Kidney (tissue), 22 donors: Measurements from ENCODE around the gene EPB41L3. TPM values are rescaled to one million over a fixed set of nuclear protein-coding genes. Genes with fewer than 3 reads are reported as not detected.

Experiments
- DNase-seq, 5 donors: peaks; one replicate each; pipeline ENCODE4 v3.0.0-alpha.2; 2013 to 2020
- FAIRE-seq: peaks from 2 replicates; lab custom pipeline; 2012; peaks lifted over from hg19 to GRCh38; lab: Jason Lieb, UNC
- H3K27ac ChIP-seq, 2 donors: one replicate each; pipeline ENCODE4 v1.7.0; 2013; ENCODE audit warnings: low read depth in 2 of 2, low read length in 2 of 2, inconsistent platforms in 1 of 2
- H3K27me3 ChIP-seq: one replicate; pipeline ENCODE4 v1.7.1; 2013; ENCODE audit warnings: low read length, inconsistent platforms; ENCODE audit not compliant: control insufficient read depth, insufficient read depth
- H3K36me3 ChIP-seq, 3 donors: one replicate each; pipeline versions ENCODE4 v1.7.0 to v1.7.1; 2013; ENCODE audit warnings: low read length in 3 of 3, control low read depth in 1 of 3, inconsistent platforms in 1 of 3; ENCODE audit not compliant: insufficient read depth in 3 of 3, control insufficient read depth in 2 of 3
- H3K4me1 ChIP-seq, 3 donors: one replicate each; pipeline versions ENCODE4 v1.7.0 to v1.7.1; 2013; ENCODE audit warnings: low read length in 3 of 3, inconsistent platforms in 1 of 3, low read depth in 1 of 3; ENCODE audit not compliant: control insufficient read depth in 2 of 3, insufficient read depth in 2 of 3
- H3K4me3 ChIP-seq, 3 donors: one replicate each; pipeline versions ENCODE4 v1.7.0 to v1.8.1; 2013; ENCODE audit warnings: low read length in 3 of 3, control low read depth in 1 of 3, inconsistent platforms in 1 of 3
- H3K9ac ChIP-seq, 3 donors: one replicate each; pipeline versions ENCODE4 v1.7.0 to v1.7.1; 2013; ENCODE audit warnings: low read length in 3 of 3, control low read depth in 1 of 3, inconsistent platforms in 1 of 3
- H3K9me3 ChIP-seq, 3 donors: one replicate each; pipeline versions ENCODE4 v1.7.0 to v1.7.1; 2013; ENCODE audit warnings: low read length in 3 of 3, control low read depth in 1 of 3, inconsistent platforms in 1 of 3; ENCODE audit not compliant: control insufficient read depth in 2 of 3, insufficient read depth in 1 of 3
- intact Hi-C: fragments of 100-400 bp; cut with DNase I; formaldehyde crosslinking; loops from one replicate; pipeline ENCODE4 v1.11.1; 2022
- long read RNA-seq, 10 donors: library from polyadenylated mRNA in 1 of 10; unstranded in 1 of 10; transcript quantifications; one replicate each; pipeline ENCODE4 v2.0.0 and lab custom pipeline, GENCODE V29; 2021 to 2026
- polyA plus RNA-seq: library from polyadenylated mRNA; stranded (reverse); fragments of 350-450 nt; fragmentation: Illumina TruSeq; extraction: RNeasy Lipid Tissue Mini Kit (QIAGEN cat#74804); gene quantifications from one replicate; pipeline ENCODE4 v1.2.3, GENCODE V29; 2014; ENCODE audit warnings: low read depth, low replicate concordance; ENCODE audit not compliant: insufficient read depth
- total RNA-seq: library from RNA; stranded (reverse); fragmentation: NEBNext Ultra II Directional; extraction: Animal tissue kit (Norgen Biotek cat#: 25700); gene quantifications from one replicate; pipeline ENCODE4 v1.2.1, GENCODE V29; 2021
- TF ChIP-seq, protein P1 (sequence below): IDR thresholded peaks from 3 replicates; pipeline ENCODE4 v1.5.1; 2012; ENCODE audit warnings: mild to moderate bottlenecking, moderate library complexity, borderline replicate concordance; ENCODE audit not compliant: insufficient read depth; ENCODE audit errors: extremely low read depth
- donor health status: control.
- donor health status: control.
- donor health status: control.
- donor health status: control.
- donor health status: control.
- donor health status: DM: yes; HTN: yes; CAD: no.
- donor health status: Normal renal cell carcinoma (clear cell type).

Gene EPB41L3
- total RNA-seq = 44.6 TPM
- 35.3 TPM for polyA plus RNA-seq
- long read RNA-seq, donor 1, partial matches to known transcripts = 0 of 1 reads
- long read RNA-seq, donor 1, other reads (novel, unspliced or antisense) = 0 of 1 reads
- long read RNA-seq, donor 2, partial matches to known transcripts = 0 of 2 reads
- long read RNA-seq, donor 2, other reads (novel, unspliced or antisense) = 0 of 2 reads
- long read RNA-seq, donor 3, partial matches to known transcripts = 0 of 3 reads
- long read RNA-seq, donor 3, other reads (novel, unspliced or antisense) = 0 of 3 reads
- long read RNA-seq, donor 4, partial matches to known transcripts = 0 of 1 reads
- long read RNA-seq, donor 4, other reads (novel, unspliced or antisense) = 0 of 1 reads
- long read RNA-seq, donor 5 = 0 reads
- long read RNA-seq, donor 6 = 0 reads
- long read RNA-seq, donor 7, partial matches to known transcripts = 1 of 26 reads
- long read RNA-seq, donor 7, other reads (novel, unspliced or antisense) = 23 of 26 reads
- long read RNA-seq, donor 8 = 0 reads
- long read RNA-seq, donor 9 = 0 reads
- long read RNA-seq, donor 10, partial matches to known transcripts = 0 of 1 reads
- long read RNA-seq, donor 10, other reads (novel, unspliced or antisense) = 0 of 1 reads

DNA sequence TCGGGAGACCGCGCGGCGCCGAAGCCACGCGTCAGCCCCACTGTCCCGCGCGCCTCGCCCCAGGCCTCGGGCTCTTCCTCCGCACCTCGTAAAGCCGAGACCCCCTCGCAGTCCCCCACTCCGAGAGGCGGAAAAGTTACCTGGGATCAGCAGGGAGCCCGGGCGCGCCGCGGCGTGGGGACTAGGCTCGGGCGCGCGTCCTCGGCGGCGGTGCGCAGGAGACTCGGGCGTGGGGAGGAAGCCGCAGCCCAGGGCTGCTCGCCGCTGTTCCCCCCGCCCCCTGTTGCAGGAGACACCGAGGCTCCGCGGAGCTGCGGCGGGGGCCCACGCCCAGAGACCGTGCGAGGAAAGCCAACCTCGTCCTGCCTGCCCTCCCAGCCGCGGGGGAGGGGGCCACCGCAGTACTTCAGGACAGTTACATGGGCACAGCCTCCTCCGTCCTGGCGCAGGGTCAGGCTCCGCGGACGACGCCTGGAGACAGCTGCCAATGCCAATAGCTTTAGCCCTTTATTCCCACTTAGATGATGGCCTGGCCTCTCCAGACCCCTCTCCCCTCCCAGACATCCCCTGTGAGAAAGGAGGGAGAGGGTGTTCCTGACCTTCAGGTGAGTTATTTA is at the start of gene EPB41L3:
EPB41L3 (minus strand) TSS at position 225 of the 617 bp plus-strand sequence. CDS start 54,814 bp downstream, outside the sequence.
- Histone ChIP-seq H3K9ac (peak within 1 kb of the TSS; percentile 16 to 44 (median 40)), H3K27ac (no peak within 1 kb of the TSS), H3K4me1 (peaks cover 0 to 3% (median 0%) of the 10 kb centered on the region in 3 donors), H3K27me3 (no peaks in the 10 kb centered on the region), H3K36me3 (no peaks in the 10 kb centered on the region), H3K4me3 (peak within 1 kb of the TSS; percentile 41 to 60 (median 44)), H3K9me3 (no peaks in the 10 kb centered on the region)
- FAIRE-seq = no peak
- TF ChIP-seq, protein P1, sequence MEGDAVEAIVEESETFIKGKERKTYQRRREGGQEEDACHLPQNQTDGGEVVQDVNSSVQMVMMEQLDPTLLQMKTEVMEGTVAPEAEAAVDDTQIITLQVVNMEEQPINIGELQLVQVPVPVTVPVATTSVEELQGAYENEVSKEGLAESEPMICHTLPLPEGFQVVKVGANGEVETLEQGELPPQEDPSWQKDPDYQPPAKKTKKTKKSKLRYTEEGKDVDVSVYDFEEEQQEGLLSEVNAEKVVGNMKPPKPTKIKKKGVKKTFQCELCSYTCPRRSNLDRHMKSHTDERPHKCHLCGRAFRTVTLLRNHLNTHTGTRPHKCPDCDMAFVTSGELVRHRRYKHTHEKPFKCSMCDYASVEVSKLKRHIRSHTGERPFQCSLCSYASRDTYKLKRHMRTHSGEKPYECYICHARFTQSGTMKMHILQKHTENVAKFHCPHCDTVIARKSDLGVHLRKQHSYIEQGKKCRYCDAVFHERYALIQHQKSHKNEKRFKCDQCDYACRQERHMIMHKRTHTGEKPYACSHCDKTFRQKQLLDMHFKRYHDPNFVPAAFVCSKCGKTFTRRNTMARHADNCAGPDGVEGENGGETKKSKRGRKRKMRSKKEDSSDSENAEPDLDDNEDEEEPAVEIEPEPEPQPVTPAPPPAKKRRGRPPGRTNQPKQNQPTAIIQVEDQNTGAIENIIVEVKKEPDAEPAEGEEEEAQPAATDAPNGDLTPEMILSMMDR = no peak
- peak; percentile 61 to 79 (median 71) for DNase-seq
- intact Hi-C loops = no loop called here

DNA sequence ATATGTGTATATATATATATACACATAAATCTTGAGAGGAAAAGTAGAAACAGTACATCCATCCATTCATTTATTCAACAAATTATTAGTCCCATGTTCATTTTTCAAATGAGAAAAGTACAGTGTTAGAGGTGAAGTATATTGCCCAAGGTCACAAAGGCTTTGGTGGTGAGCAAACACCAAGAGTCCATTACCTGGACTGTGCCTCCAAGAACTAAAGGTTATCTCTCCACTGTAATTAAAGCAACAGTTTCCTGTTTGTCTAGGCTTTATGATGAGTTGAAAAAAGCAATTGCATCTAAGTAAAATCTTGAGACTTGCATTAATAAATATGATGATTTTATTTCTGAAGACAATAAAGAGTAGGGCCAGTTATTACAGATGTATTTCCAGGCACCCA is 44.7 kb upstream of the EPB41L3 start:
- FAIRE-seq (no peak), DNase-seq (no peak)

DNA sequence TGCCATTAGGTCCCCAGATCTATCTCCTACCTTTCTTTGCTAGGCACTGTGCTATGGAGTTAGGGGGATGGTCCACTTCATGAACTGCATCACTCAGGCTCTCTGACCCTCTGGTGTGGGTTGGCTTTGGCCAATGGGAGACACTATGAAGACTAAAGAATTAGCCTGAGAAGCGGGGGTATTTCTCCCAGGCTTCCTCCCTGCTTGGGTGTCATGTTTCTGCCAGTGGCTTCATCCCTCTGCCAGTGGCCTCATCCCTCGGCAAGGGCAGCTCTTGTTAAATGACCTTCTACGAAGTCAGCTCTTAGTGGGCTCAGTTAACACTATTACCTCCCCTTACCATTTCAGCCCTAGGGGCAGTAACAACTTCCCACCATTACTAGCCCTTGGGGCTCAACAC is 41.9 kb upstream of the EPB41L3 start:
- Histone ChIP-seq H3K4me1 (no peaks in the 10 kb centered on the region), H3K27ac (no peak overlapping the region), H3K9me3 (no peaks in the 10 kb centered on the region), H3K9ac (no peak overlapping the region), H3K4me3 (no peak overlapping the region), H3K27me3 (no peaks in the 10 kb centered on the region), H3K36me3 (no peaks in the 10 kb centered on the region)
- TF ChIP-seq, protein P1 = no peak
- intact Hi-C loops = no loop called here
- DNase-seq = no peak
- no peak for FAIRE-seq

More for the DNA sequence above, 44.7 kb upstream of the EPB41L3 start:
- H3K36me3 ChIP-seq = no peaks in the 10 kb centered on the region
- no peak overlapping the region for H3K27ac ChIP-seq
- H3K9ac ChIP-seq = no peak overlapping the region
- H3K4me1 ChIP-seq = no peaks in the 10 kb centered on the region
- H3K9me3 ChIP-seq = no peaks in the 10 kb centered on the region
- intact Hi-C loops = no loop called here
- TF ChIP-seq, protein P1 = no peak
- H3K4me3 ChIP-seq = no peak overlapping the region
- H3K27me3 ChIP-seq = no peaks in the 10 kb centered on the region
